ENCODE results near the gene PSMD2. TPM values are rescaled to one million over a fixed set of nuclear protein-coding genes. Genes with fewer than 3 reads are reported as not detected.

PSMD2 gene
- total and polyA plus RNA-seq, 2 of the 8 experiments (the other 6 are each of a cell fraction or from before 2014, with no cell fraction given): 350 to 363 TPM

DNA sequence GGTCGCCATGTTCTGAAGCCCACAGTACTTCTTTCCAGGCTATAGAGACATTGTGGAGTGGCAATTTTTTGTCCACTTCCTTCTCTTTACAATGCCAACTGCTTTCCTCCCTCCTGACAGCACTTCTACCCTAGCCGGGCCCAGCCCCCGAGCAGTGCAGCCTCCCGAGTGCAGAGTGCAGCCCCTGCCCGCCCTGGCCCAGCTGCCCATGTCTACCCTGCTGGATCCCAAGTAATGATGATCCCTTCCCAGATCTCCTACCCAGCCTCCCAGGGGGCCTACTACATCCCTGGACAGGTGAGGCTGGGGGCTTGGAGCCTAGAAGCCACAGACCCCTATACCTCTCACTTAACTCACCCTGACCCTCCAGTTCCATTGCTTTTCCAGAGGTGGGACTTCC is 18.2 kb downstream of the PSMD2 start (continued):
- TF ChIP-seq POLR2AphosphoS5 (IDR thresholded peaks at IDR 0.05; ENCODE audit: low read depth, low read length): no peak
- no peak for TF ChIP-seq BCL11A (IDR thresholded peaks at IDR 0.05; ENCODE audit: low read depth in 2 of 2, low read length in 2 of 2)
- no peak for TF ChIP-seq RFX5 (IDR thresholded peaks at IDR 0.05; ENCODE audit: borderline replicate concordance, low read depth, low read length)
- TF ChIP-seq SIRT6 (IDR thresholded peaks at IDR 0.05; ENCODE audit: low read length): no peak

Measured in H1 (cell line).